H9 (cell line): ENCODE results near the gene DAAM2. TPM values are rescaled to one million over a fixed set of nuclear protein-coding genes. Genes with fewer than 3 reads are reported as not detected.

Source experiments
- DNase-seq: peaks from one replicate; pipeline ENCODE4 v3.0.0-alpha.2; 2017
- H2AFZ ChIP-seq: one replicate; pipeline ENCODE4 v1.6.1; 2013; ENCODE audit warnings: mild to moderate bottlenecking, low read length, control low read depth, moderate library complexity
- H2AK5ac ChIP-seq: 2 replicates; pipeline ENCODE4 v1.6.1; 2013; ENCODE audit warnings: low read length, control low read depth, mixed read lengths; ENCODE audit not compliant: insufficient read length
- H2BK120ac ChIP-seq: one replicate; pipeline ENCODE4 v1.6.1; 2013; ENCODE audit warnings: low read depth, mild to moderate bottlenecking, low read length, control low read depth, inconsistent platforms; ENCODE audit not compliant: poor library complexity, severe bottlenecking
- H2BK12ac ChIP-seq: 2 replicates; pipeline ENCODE4 v1.6.1; 2013; ENCODE audit warnings: low read length, control low read depth, mixed read lengths, low read depth; ENCODE audit not compliant: insufficient read length
- H2BK15ac ChIP-seq: 2 replicates; pipeline ENCODE4 v1.6.1; 2013; ENCODE audit warnings: low read depth, low read length, control low read depth
- H2BK20ac ChIP-seq: one replicate; pipeline ENCODE4 v1.6.1; 2013; ENCODE audit warnings: low read depth, mild to moderate bottlenecking, low read length, control low read depth, inconsistent platforms; ENCODE audit not compliant: poor library complexity, severe bottlenecking
- H2BK5ac ChIP-seq: 2 replicates; pipeline ENCODE4 v1.6.1; 2013; ENCODE audit warnings: low read length, control low read depth, mixed read lengths; ENCODE audit not compliant: insufficient read length
- H3K14ac ChIP-seq: 2 replicates; pipeline ENCODE4 v1.6.1; 2013; ENCODE audit warnings: low read length, control low read depth; ENCODE audit not compliant: insufficient read depth
- H3K18ac ChIP-seq: 2 replicates; pipeline ENCODE4 v1.6.1; 2013; ENCODE audit warnings: low read depth, mild to moderate bottlenecking, mixed read lengths, low read length, control low read depth; ENCODE audit not compliant: insufficient read length
- H3K23ac ChIP-seq: 2 replicates; pipeline ENCODE4 v1.6.1; 2013; ENCODE audit warnings: low read length, control low read depth, mixed read lengths, low read depth; ENCODE audit not compliant: insufficient read length
- H3K23me2 ChIP-seq: 2 replicates; pipeline ENCODE4 v1.6.1; 2013; ENCODE audit warnings: low read depth, mild to moderate bottlenecking, mixed read lengths, low read length, control low read depth; ENCODE audit not compliant: insufficient read length, poor library complexity, severe bottlenecking
- H3K27ac ChIP-seq: 2 replicates; pipeline ENCODE4 v1.5.1; 2013; ENCODE audit warnings: low read length, control low read depth, mixed read lengths, low read depth; ENCODE audit not compliant: insufficient read length
- H3K27me3 ChIP-seq: 2 replicates; pipeline ENCODE4 v1.6.1; 2013; ENCODE audit warnings: low read length, control low read depth, inconsistent platforms; ENCODE audit not compliant: insufficient read depth
- H3K4ac ChIP-seq: 2 replicates; pipeline ENCODE4 v1.6.1; 2013; ENCODE audit warnings: low read depth, mild to moderate bottlenecking, control low read depth, inconsistent platforms, low read length, moderate library complexity
- H3K4me1 ChIP-seq: 2 replicates; pipeline ENCODE4 v1.6.1; 2013; ENCODE audit warnings: low read length, control low read depth, inconsistent platforms; ENCODE audit not compliant: insufficient read depth
- H3K4me2 ChIP-seq: 2 replicates; pipeline ENCODE4 v1.6.1; 2013; ENCODE audit warnings: low read length, control low read depth, mixed read lengths; ENCODE audit not compliant: insufficient read length, insufficient read depth
- H3K56ac ChIP-seq: 2 replicates; pipeline ENCODE4 v1.6.1; 2013; ENCODE audit warnings: low read depth, mild to moderate bottlenecking, mixed read lengths, low read length, control low read depth; ENCODE audit not compliant: insufficient read length
- H3K79me1 ChIP-seq: 2 replicates; pipeline ENCODE4 v1.6.1; 2013; ENCODE audit warnings: low read depth, mild to moderate bottlenecking, moderate library complexity, low read length, control low read depth, inconsistent platforms; ENCODE audit not compliant: insufficient read depth, poor library complexity, severe bottlenecking
- H3K79me2 ChIP-seq: 2 replicates; pipeline ENCODE4 v1.6.1; 2013; ENCODE audit warnings: low read length, control low read depth, inconsistent platforms; ENCODE audit not compliant: insufficient read depth
- H3K9ac ChIP-seq: 2 replicates; pipeline ENCODE4 v1.6.1; 2013; ENCODE audit warnings: low read length, control low read depth, mixed read lengths; ENCODE audit not compliant: insufficient read length; ENCODE audit errors: extremely low read depth
- H3K9me3 ChIP-seq: one replicate; pipeline ENCODE4 v1.6.1; 2013; ENCODE audit warnings: low read depth, low read length, inconsistent platforms; ENCODE audit not compliant: control insufficient read depth
- H3T11ph ChIP-seq: one replicate; pipeline ENCODE4 v1.6.1; 2013; ENCODE audit warnings: mild to moderate bottlenecking, low read length, control low read depth, inconsistent platforms
- H4K20me1 ChIP-seq: one replicate; pipeline ENCODE4 v1.6.1; 2013; ENCODE audit not compliant: control insufficient read depth, insufficient read length, insufficient read depth
- H4K5ac ChIP-seq: 2 replicates; pipeline ENCODE4 v1.6.1; 2013; ENCODE audit warnings: low read depth, mild to moderate bottlenecking, mixed read lengths, low read length, control low read depth; ENCODE audit not compliant: insufficient read length
- H4K8ac ChIP-seq: replicated peaks from 2 replicates; pipeline ENCODE4 v1.6.1; 2013; ENCODE audit warnings: low read length, control low read depth, mixed read lengths, low read depth; ENCODE audit not compliant: insufficient read length
- H4K91ac ChIP-seq: 2 replicates; pipeline ENCODE4 v1.6.1; 2013; ENCODE audit warnings: low read depth, mild to moderate bottlenecking, moderate library complexity, mixed read lengths, low read length, control low read depth; ENCODE audit not compliant: insufficient read length
- H3K27ac Mint-ChIP-seq, 3 experiments: 2 replicates in 2 of 3; 3 replicates in 1 of 3; pipeline ENCODE4 v1.8.0; 2020 to 2021; ENCODE audit warnings: mixed read lengths in 3 of 3, mild to moderate bottlenecking in 1 of 3, moderate library complexity in 1 of 3
- H3K27me3 Mint-ChIP-seq: 2 replicates; pipeline ENCODE4 v1.8.0; 2021; ENCODE audit warnings: low read depth, mild to moderate bottlenecking, moderate library complexity, mixed read lengths
- H3K36me3 Mint-ChIP-seq, 3 experiments: 2 replicates in 2 of 3; 3 replicates in 1 of 3; pipeline ENCODE4 v1.8.0; 2020 to 2021; ENCODE audit warnings: low read depth in 3 of 3, mixed read lengths in 3 of 3; ENCODE audit not compliant: insufficient read depth in 1 of 3
- H3K4me1 Mint-ChIP-seq, 2 experiments: 2 replicates each; pipeline ENCODE4 v1.8.0; 2020; ENCODE audit warnings: mixed read lengths in 2 of 2
- H3K4me3 Mint-ChIP-seq, 2 experiments: 2 replicates in 1 of 2; 3 replicates in 1 of 2; pipeline ENCODE4 v1.8.0; 2020 to 2021; ENCODE audit warnings: mild to moderate bottlenecking in 2 of 2, mixed read lengths in 2 of 2, moderate library complexity in 1 of 2
- H3K9me3 Mint-ChIP-seq, 2 experiments: 2 replicates in 1 of 2; 3 replicates in 1 of 2; pipeline ENCODE4 v1.8.0; 2020; ENCODE audit warnings: mild to moderate bottlenecking in 2 of 2, mixed read lengths in 2 of 2, moderate library complexity in 1 of 2
- CTCF ChIP-seq: fragments of 200-600 bp; sonication (generic); conservative IDR thresholded peaks from 3 replicates; pipeline ENCODE4 v1.8.0; 2021; ENCODE audit warnings: antibody characterized with exemption, mild to moderate bottlenecking
- WGBS: extraction: QIAGEN DNeasy Blood & Tissue Kit; methylation state at CpG from one replicate; pipeline ENCODE4 v1.1.7; 2013; ENCODE audit warnings: missing lambda C conversion rate, low lambda C conversion rate, mixed read lengths; ENCODE audit not compliant: insufficient read length; ENCODE audit errors: extremely low coverage; 5-methylcytosine and 5-hydroxymethylcytosine counted together
- total RNA-seq: library from RNA; stranded (reverse); gene quantifications from 2 replicates; pipeline ENCODE4 v1.2.1, GENCODE V29; 2021

Gene DAAM2
- total RNA-seq, 1 experiment from 2014 or later: 1.1 TPM

- no peaks in the 10 kb centered on the region for H3K23me2 ChIP-seq
- H4K91ac ChIP-seq: no peak overlapping the region
- no peaks in the 10 kb centered on the region for H3K79me1 ChIP-seq
- Mint-ChIP-seq H3K27ac (no peak overlapping the region), H3K4me1 (no peaks in the 10 kb centered on the region), H3K9me3 (no peaks in the 10 kb centered on the region), H3K36me3 (no peaks in the 10 kb centered on the region), H3K27me3 (no peaks in the 10 kb centered on the region; the same call in 1 of the 2 replicates), H3K4me3 (no peak overlapping the region)
- H3K18ac ChIP-seq: no peak overlapping the region
- no peak overlapping the region for H2AFZ ChIP-seq
- no peak overlapping the region for H3K4ac ChIP-seq
- H3K9ac ChIP-seq: no peak overlapping the region
- H2BK15ac ChIP-seq: no peak overlapping the region
- no peaks in the 10 kb centered on the region for H3K4me1 ChIP-seq
- no peak overlapping the region for H2BK12ac ChIP-seq
- 0 out of 2 replicates have a peak, but pooled peaks cover 3% of the 10 kb centered on the region for H3K79me2 ChIP-seq
- H2AK5ac ChIP-seq: no peak overlapping the region
- no peaks in the 10 kb centered on the region for H4K20me1 ChIP-seq
- DNase-seq: no peak
- H3K27me3 ChIP-seq: 0 out of 2 replicates have a peak, but pooled peaks cover 2% of the 10 kb centered on the region
- no peak overlapping the region for H3T11ph ChIP-seq
- H3K4me2 ChIP-seq: no peak overlapping the region
- no peaks in the 10 kb centered on the region for H3K9me3 ChIP-seq
- TF ChIP-seq CTCF: no peak
- no peak overlapping the region for H2BK20ac ChIP-seq
- no peak overlapping the region for H4K5ac ChIP-seq
- H3K14ac ChIP-seq: no peak overlapping the region
- H4K8ac ChIP-seq: no peak overlapping the region
- no peak overlapping the region for H3K56ac ChIP-seq
- no peak overlapping the region for H2BK5ac ChIP-seq
- no CpG with 5 or more reads among the region's 3 CpGs for WGBS
- no peak overlapping the region for H2BK120ac ChIP-seq
- H3K27ac ChIP-seq: no peak overlapping the region
- no peak overlapping the region for H3K23ac ChIP-seq
Measured at GRCh38 chr6:39760226-39760952, 31.8 kb upstream of the DAAM2 start.
